Measurements from ENCODE around the gene ILKAP.

- TF ChIP-seq POLR2A (IDR thresholded peaks at IDR 0.05) (no peak), CTCF (IDR thresholded peaks at IDR 0.05) (no peak)
Observed at GRCh38 chr2:238168196-238169047, 35.1 kb downstream of the ILKAP start.
